HG03565 (cell line): ENCODE measurements around the gene TMA7B.
"Not testable (repeated sequence)": the region's sequence is repeated elsewhere in the genome, so short reads cannot be mapped to it uniquely, and the experiment has no call there.

Experiments
- ATAC-seq: cut with Tn5 transposase; IDR thresholded peaks from one replicate; pipeline ENCODE4 v1.9.1; 2021; ENCODE audit warnings: mild to moderate bottlenecking, moderate library complexity; ENCODE audit not compliant: unreplicated experiment

TMA7B gene

GRCh38 chr22:39979048-39979447 lies 18.9 kb downstream of the TMA7B start:
- ATAC-seq, result no peak

- no peak for ATAC-seq
These were observed 19.3 kb downstream of the TMA7B start for GRCh38 chr22:39979458-39979857.

- ATAC-seq, result no peak
These were observed 20.4 kb downstream of the TMA7B start for GRCh38 chr22:39980596-39980995.

GRCh38 chr22:39983346-39983745 lies 23.1 kb downstream of the TMA7B start:
- ATAC-seq, result no peak

GRCh38 chr22:39984006-39984405 lies 23.8 kb downstream of the TMA7B start:
- ATAC-seq, result no peak

- ATAC-seq, result no peak
These were observed 24.5 kb downstream of the TMA7B start for GRCh38 chr22:39984746-39985145.

- no peak for ATAC-seq
These were observed 25.3 kb downstream of the TMA7B start for GRCh38 chr22:39985383-39986035.

- ATAC-seq, result no peak
These were observed 28.4 kb downstream of the TMA7B start for GRCh38 chr22:39988386-39989114.

- no peak for ATAC-seq
These were observed 29.4 kb downstream of the TMA7B start for GRCh38 chr22:39989633-39990032.

GRCh38 chr22:39990686-39991085 lies 30.5 kb downstream of the TMA7B start:
- ATAC-seq, result no peak

- no peak for ATAC-seq
These were observed 31.1 kb downstream of the TMA7B start for GRCh38 chr22:39991159-39991860.

GRCh38 chr22:39992088-39992826 lies 32.1 kb downstream of the TMA7B start:
- no peak for ATAC-seq

- not testable (repeated sequence) for ATAC-seq
These were observed 32.7 kb downstream of the TMA7B start for GRCh38 chr22:39992894-39993293.

GRCh38 chr22:39994041-39994565 lies 33.9 kb downstream of the TMA7B start:
- no peak for ATAC-seq

GRCh38 chr22:39994566-39995392 lies 34.6 kb downstream of the TMA7B start, which contains the start of gene FAM83F:
Gene FAM83F (plus strand): TSS chr22:39994954. CDS start chr22:39995043, 89 bp downstream.
- no peak for ATAC-seq

GRCh38 chr22:39995393-39996252 lies 35.4 kb downstream of the TMA7B start:
- ATAC-seq, result no peak

GRCh38 chr22:39996732-39997131 lies 36.5 kb downstream of the TMA7B start:
- ATAC-seq, result no peak

- ATAC-seq, result no peak
These were observed 37.2 kb downstream of the TMA7B start for GRCh38 chr22:39997421-39997820.
